ENCODE results near the gene KRT12.

Gene KRT12

GRCh38 chr17:40886090-40886489 lies 19.1 kb upstream of the KRT12 start:
- TF ChIP-seq CTCF (conservative IDR thresholded peaks at IDR 0.05; ENCODE audit: control insufficient read depth, insufficient read depth, low read depth, low read length): no peak
- H3K4me3 ChIP-seq (ENCODE audit: control insufficient read depth, low read depth, low read length): no peak overlapping the region
- DNase-seq (ENCODE audit: low read depth): peak; percentile 39

- peak; percentile 22 for TF ChIP-seq CTCF (conservative IDR thresholded peaks at IDR 0.05; ENCODE audit: control insufficient read depth, insufficient read depth, low read depth, low read length)
- no peak for DNase-seq (ENCODE audit: low read depth)
- no peak within 1 kb of the TSS for H3K4me3 ChIP-seq (ENCODE audit: control insufficient read depth, low read depth, low read length)
Measured at GRCh38 chr17:40884708-40885512, 17.9 kb upstream of the KRT12 start, which contains the start of gene KRT20. Gene KRT20 (minus strand): TSS chr17:40885242. CDS start chr17:40885185, 57 bp downstream.

- TF ChIP-seq CTCF (conservative IDR thresholded peaks at IDR 0.05; ENCODE audit: control insufficient read depth, insufficient read depth, low read depth, low read length): no peak
- no peak for DNase-seq (ENCODE audit: low read depth)
- no peak overlapping the region for H3K4me3 ChIP-seq (ENCODE audit: control insufficient read depth, low read depth, low read length)
Measured at GRCh38 chr17:40883626-40884334, 16.8 kb upstream of the KRT12 start.

- DNase-seq (ENCODE audit: low read depth): no peak
- no peak for TF ChIP-seq CTCF (conservative IDR thresholded peaks at IDR 0.05; ENCODE audit: control insufficient read depth, insufficient read depth, low read depth, low read length)
Measured at GRCh38 chr17:40883031-40883430, 16.0 kb upstream of the KRT12 start.

GRCh38 chr17:40879026-40879425 lies 12.0 kb upstream of the KRT12 start:
- DNase-seq (ENCODE audit: low read depth): no peak
- no peak for TF ChIP-seq CTCF (conservative IDR thresholded peaks at IDR 0.05; ENCODE audit: control insufficient read depth, insufficient read depth, low read depth, low read length)
- no peak overlapping the region for H3K4me3 ChIP-seq (ENCODE audit: control insufficient read depth, low read depth, low read length)

More at GRCh38 chr17:40883031-40883430, 16.0 kb upstream of the KRT12 start:
- no peak overlapping the region for H3K4me3 ChIP-seq (ENCODE audit: control insufficient read depth, low read depth, low read length)

GRCh38 chr17:40878044-40878443 lies 11.0 kb upstream of the KRT12 start:
- no peak overlapping the region for H3K4me3 ChIP-seq (ENCODE audit: control insufficient read depth, low read depth, low read length)
- DNase-seq (ENCODE audit: low read depth): no peak
- no peak for TF ChIP-seq CTCF (conservative IDR thresholded peaks at IDR 0.05; ENCODE audit: control insufficient read depth, insufficient read depth, low read depth, low read length)

Data from fibroblast of mammary gland (primary cell).